H1 (cell line): ENCODE measurements around the gene XDH. TPM values are rescaled to one million over a fixed set of nuclear protein-coding genes. Genes with fewer than 3 reads are reported as not detected.

Source experiments
- CTCF ChIA-PET: fragments of 300-600 bp; sonication (Branson Sonifier 250); formaldehyde crosslinking; loops from one replicate; lab custom pipeline; 2021; ENCODE audit not compliant: partially characterized antibody; lab: Charles Lee
- POLR2A ChIA-PET: fragments of 300-600 bp; sonication (Branson Sonifier 250); formaldehyde crosslinking; loops from one replicate; lab custom pipeline; 2021; ENCODE audit warnings: inconsistent platforms; ENCODE audit not compliant: partially characterized antibody; lab: Charles Lee
- DNase-seq, 2 experiments: peaks; one replicate each; pipeline versions ENCODE4 v3.0.0 to v3.0.0-alpha.2; 2010 to 2022; ENCODE audit warnings: low spot score in 2 of 2, low read depth in 1 of 2, mixed read lengths in 1 of 2
- FAIRE-seq: peaks from 2 replicates; lab custom pipeline; 2011; peaks lifted over from hg19 to GRCh38; lab: Jason Lieb, UNC
- H2AFZ ChIP-seq: 2 replicates; pipeline ENCODE4 v1.8.1; 2012; ENCODE audit warnings: low read length, inconsistent platforms
- H2AK5ac ChIP-seq: 2 replicates; pipeline ENCODE4 v1.6.1; 2013; ENCODE audit warnings: low read depth, low read length
- H2BK120ac ChIP-seq: replicated peaks from 2 replicates; pipeline ENCODE3; 2013; ENCODE audit warnings: low read depth, low read length, inconsistent platforms
- H2BK12ac ChIP-seq: 2 replicates; pipeline ENCODE4 v1.6.1; 2013; ENCODE audit warnings: low read depth, low read length
- H2BK15ac ChIP-seq: 2 replicates; pipeline ENCODE4 v1.6.1; 2013; ENCODE audit warnings: low read length
- H2BK20ac ChIP-seq: 2 replicates; pipeline ENCODE4 v1.6.1; 2013; ENCODE audit warnings: low read length
- H2BK5ac ChIP-seq: 2 replicates; pipeline ENCODE4 v1.6.1; 2013; ENCODE audit warnings: low read depth, low read length
- H3K14ac ChIP-seq: 2 replicates; pipeline ENCODE4 v1.6.1; 2013; ENCODE audit warnings: inconsistent platforms; ENCODE audit not compliant: insufficient read length
- H3K18ac ChIP-seq: 2 replicates; pipeline ENCODE4 v1.6.1; 2013; ENCODE audit warnings: low read length; ENCODE audit errors: extremely low read depth
- H3K23ac ChIP-seq: 2 replicates; pipeline ENCODE4 v1.6.1; 2013; ENCODE audit warnings: inconsistent platforms; ENCODE audit not compliant: insufficient read length
- H3K23me2 ChIP-seq: 2 replicates; pipeline ENCODE4 v1.6.1; 2013; ENCODE audit warnings: low read depth, low read length
- H3K27ac ChIP-seq: 2 replicates; pipeline ENCODE4 v1.6.1; 2011; ENCODE audit warnings: low read depth, low read length, inconsistent platforms
- H3K27me3 ChIP-seq, 4 experiments: replicated peaks in 1 of 4; 1 replicate in 1 of 4; 2 replicates in 3 of 4; pipeline versions ENCODE4 v1.6.1 to v1.8.1; 2011 to 2013; ENCODE audit warnings: low read length in 3 of 4, mild to moderate bottlenecking in 3 of 4, inconsistent platforms in 2 of 4, mixed read lengths in 2 of 4, moderate library complexity in 1 of 4; ENCODE audit not compliant: control insufficient read depth in 3 of 4, insufficient read depth in 3 of 4; ENCODE audit errors: extremely low read depth in 1 of 4
- H3K36me3 ChIP-seq, 4 experiments: 2 replicates each; pipeline versions ENCODE4 v1.6.1 to v1.8.1; 2011 to 2013; ENCODE audit warnings: mild to moderate bottlenecking in 4 of 4, low read length in 3 of 4, moderate library complexity in 2 of 4, control low read depth in 1 of 4, inconsistent platforms in 1 of 4; ENCODE audit not compliant: insufficient read depth in 4 of 4, control insufficient read depth in 2 of 4
- H3K4ac ChIP-seq: replicated peaks from 2 replicates; pipeline ENCODE3; 2013; ENCODE audit warnings: low read length, low read depth, mixed read lengths, inconsistent platforms; ENCODE audit not compliant: insufficient read length
- H3K4me1 ChIP-seq, 4 experiments: replicated peaks in 1 of 4; 1 replicate in 1 of 4; 2 replicates in 3 of 4; pipeline versions ENCODE4 v1.6.1 to v1.8.1; 2011 to 2013; ENCODE audit warnings: low read length in 3 of 4, inconsistent platforms in 2 of 4, mixed read lengths in 1 of 4; ENCODE audit not compliant: insufficient read depth in 4 of 4, control insufficient read depth in 3 of 4
- H3K4me2 ChIP-seq, 2 experiments: 2 replicates each; pipeline versions ENCODE4 v1.6.1 to v1.8.1; 2011 to 2013; ENCODE audit warnings: low read depth in 2 of 2, low read length in 2 of 2, control low read depth in 1 of 2, inconsistent platforms in 1 of 2, mild to moderate bottlenecking in 1 of 2; ENCODE audit not compliant: insufficient read depth in 1 of 2
- H3K4me3 ChIP-seq, 4 experiments: fragments of 200-600, 300-600 bp in 1 of 4; sonication (generic), shearing (Covaris generic), sonication (Bioruptor Twin) in 1 of 4; 2 replicates each; pipeline versions ENCODE4 v1.5.1 to v1.8.1; 2011 to 2016; ENCODE audit warnings: low read length in 4 of 4, low read depth in 3 of 4, control low read depth in 2 of 4, inconsistent platforms in 2 of 4, mild to moderate bottlenecking in 2 of 4, mixed read lengths in 1 of 4, moderate library complexity in 1 of 4; ENCODE audit not compliant: insufficient read depth in 2 of 4; ENCODE audit errors: extremely low read depth in 1 of 4
- H3K56ac ChIP-seq: replicated peaks from 2 replicates; pipeline ENCODE3; 2013; ENCODE audit warnings: low read depth, mild to moderate bottlenecking, mixed read lengths, low read length, inconsistent platforms; ENCODE audit not compliant: insufficient read length
- H3K79me1 ChIP-seq: 2 replicates; pipeline ENCODE4 v1.6.1; 2013; ENCODE audit warnings: low read depth, low read length, control low read depth
- H3K79me2 ChIP-seq, 2 experiments: 2 replicates each; pipeline versions ENCODE4 v1.6.1 to v1.8.1; 2012 to 2013; ENCODE audit warnings: low read length in 2 of 2, mild to moderate bottlenecking in 2 of 2, inconsistent platforms in 1 of 2; ENCODE audit not compliant: insufficient read depth in 2 of 2, control insufficient read depth in 1 of 2
- H3K9ac ChIP-seq, 4 experiments: replicated peaks in 1 of 4; 1 replicate in 1 of 4; 2 replicates in 3 of 4; pipeline versions ENCODE4 v1.6.1 to v1.8.1; 2011 to 2013; ENCODE audit warnings: low read depth in 3 of 4, low read length in 3 of 4, control low read depth in 2 of 4, mild to moderate bottlenecking in 2 of 4, moderate library complexity in 2 of 4, inconsistent platforms in 1 of 4; ENCODE audit errors: extremely low read depth in 1 of 4
- H3K9me3 ChIP-seq, 2 experiments: 2 replicates each; pipeline versions ENCODE4 v1.6.1 to v1.8.1; 2012 to 2013; ENCODE audit warnings: mild to moderate bottlenecking in 2 of 2, moderate library complexity in 2 of 2, control low read depth in 1 of 2, inconsistent platforms in 1 of 2, low read depth in 1 of 2, low read length in 1 of 2, mixed read lengths in 1 of 2; ENCODE audit not compliant: insufficient read depth in 2 of 2
- H4K20me1 ChIP-seq, 2 experiments: replicated peaks in 1 of 2; 2 replicates each; pipeline versions ENCODE3 to v1.8.1; 2011 to 2013; ENCODE audit warnings: inconsistent platforms in 2 of 2, low read length in 2 of 2, mild to moderate bottlenecking in 1 of 2; ENCODE audit not compliant: insufficient read depth in 2 of 2, control insufficient read depth in 1 of 2
- H4K5ac ChIP-seq: 2 replicates; pipeline ENCODE4 v1.6.1; 2013; ENCODE audit warnings: low read length, low read depth, mixed read lengths, inconsistent platforms; ENCODE audit not compliant: insufficient read length
- H4K8ac ChIP-seq: 2 replicates; pipeline ENCODE4 v1.8.0; 2013; ENCODE audit warnings: mild to moderate bottlenecking, moderate library complexity, low read length, inconsistent platforms; ENCODE audit not compliant: insufficient read depth; ENCODE audit errors: extremely low read depth
- H4K91ac ChIP-seq: replicated peaks from 2 replicates; pipeline ENCODE3; 2013; ENCODE audit warnings: low read length, mixed read lengths, inconsistent platforms; ENCODE audit not compliant: insufficient read length
- BCL11A ChIP-seq, 2 experiments: IDR thresholded peaks; one replicate each; pipeline ENCODE4 v1.6.1; 2011; ENCODE audit warnings: low read depth in 2 of 2, low read length in 2 of 2, mild to moderate bottlenecking in 2 of 2
- CREB1 ChIP-seq: IDR thresholded peaks from 2 replicates; pipeline ENCODE4 v1.6.1; 2012; ENCODE audit warnings: inconsistent platforms
- GABPA ChIP-seq: IDR thresholded peaks from 2 replicates; pipeline ENCODE4 v1.6.1; 2011; ENCODE audit warnings: mild to moderate bottlenecking, low read length, moderate library complexity, borderline replicate concordance; ENCODE audit not compliant: insufficient read depth
- GTF2F1 ChIP-seq: IDR thresholded peaks from 2 replicates; pipeline ENCODE4 v1.6.1; 2012; ENCODE audit warnings: low read depth, low read length, improper control_type of control experiment, borderline replicate concordance
- KDM4A ChIP-seq: IDR thresholded peaks from one replicate; pipeline ENCODE4 v1.7.1; 2012; ENCODE audit warnings: low read depth, mild to moderate bottlenecking, moderate library complexity, low read length, inconsistent platforms; ENCODE audit not compliant: severe bottlenecking
- NANOG ChIP-seq: IDR thresholded peaks from 2 replicates; pipeline ENCODE4 v1.6.1; 2011; ENCODE audit warnings: low read length, low read depth, mild to moderate bottlenecking, inconsistent platforms; ENCODE audit not compliant: insufficient read depth, poor library complexity, severe bottlenecking
- PHF8 ChIP-seq: fragments of 200-600 bp; sonication (generic); conservative IDR thresholded peaks from 2 replicates; pipeline ENCODE4 v1.7.1; 2012; ENCODE audit warnings: low read depth, mild to moderate bottlenecking, inconsistent platforms, low read length, moderate library complexity
- SAP30 ChIP-seq: fragments of 300-600 bp; sonication (generic); IDR thresholded peaks from 2 replicates; pipeline ENCODE4 v1.7.1; 2012; ENCODE audit warnings: low read length, moderate library complexity, mild to moderate bottlenecking, inconsistent platforms; ENCODE audit not compliant: insufficient read depth, insufficient replicate concordance
- SIRT6 ChIP-seq: IDR thresholded peaks from one replicate; pipeline ENCODE4 v1.7.1; 2012; ENCODE audit warnings: low read length, inconsistent platforms
- SUZ12 ChIP-seq: fragments of 200-600 bp; sonication (generic); IDR thresholded peaks from 2 replicates; pipeline ENCODE4 v1.6.1; 2012; ENCODE audit warnings: mild to moderate bottlenecking, inconsistent platforms, low read length, moderate library complexity, mixed read lengths
- TAF7 ChIP-seq: optimal IDR thresholded peaks from 2 replicates; pipeline ENCODE3; 2011; ENCODE audit warnings: low read depth, mild to moderate bottlenecking, inconsistent platforms, low read length, moderate library complexity, borderline replicate concordance
- USF2 ChIP-seq: IDR thresholded peaks from 2 replicates; pipeline ENCODE4 v1.6.1; 2011; ENCODE audit warnings: low read length, improper control_type of control experiment
- YY1 ChIP-seq: IDR thresholded peaks from 2 replicates; pipeline ENCODE4 v1.6.1; 2011; ENCODE audit warnings: low read depth, mild to moderate bottlenecking, low read length
- ZNF274 ChIP-seq: IDR thresholded peaks from 2 replicates; pipeline ENCODE4 v1.7.0; 2012; ENCODE audit warnings: low read length, borderline replicate concordance; ENCODE audit errors: extremely low read depth
- WGBS, 2 experiments: shearing (Covaris generic) in 1 of 2; methylation state at CpG; one replicate each; pipeline versions ENCODE4 v1.1.6 to v1.1.7; 2013 to 2015; ENCODE audit warnings: low lambda C conversion rate in 2 of 2, mixed read lengths in 2 of 2, inconsistent platforms in 1 of 2, low coverage in 1 of 2, missing lambda C conversion rate in 1 of 2; ENCODE audit not compliant: insufficient replicate concordance in 2 of 2, insufficient coverage in 1 of 2, insufficient read length in 1 of 2; ENCODE audit errors: extremely low coverage in 1 of 2, missing lambda C conversion rate in 1 of 2; 5-methylcytosine and 5-hydroxymethylcytosine counted together
- polyA plus RNA-seq, 7 experiments: library from polyadenylated mRNA; depleted of rRNA in 3 of 7; stranded (reverse) in 5 of 7; unstranded in 2 of 7; fragments of >200 nt in 5 of 7; fragments of 200-250 nt in 2 of 7; gene quantifications; 1 replicate in 5 of 7; 2 replicates in 1 of 7; 4 replicates in 1 of 7; pipeline versions ENCODE4 v1.2.1 to v1.2.3, GENCODE V29; 2011 to 2013; ENCODE audit warnings: missing spikeins in 2 of 7, mixed read lengths in 2 of 7
- total RNA-seq: library from RNA; stranded (reverse); fragmentation: NEBNext Ultra II Directional; extraction: Animal tissue kit (Norgen Biotek cat#: 25700); gene quantifications from 2 replicates; pipeline ENCODE4 v1.2.1, GENCODE V29; 2021

Gene XDH
- total and polyA plus RNA-seq, 2 of the 8 experiments (the other 6 are each of a cell fraction or from before 2014, with no cell fraction given) = 0.68 to 1.2 TPM

GRCh38 chr2:31349684-31350083 is 64.9 kb downstream of the XDH start:
- no peak overlapping the region for H4K91ac ChIP-seq
- no peak overlapping the region for H3K18ac ChIP-seq
- H2BK15ac ChIP-seq = no peak overlapping the region
- no peak for FAIRE-seq
- no peaks in the 10 kb centered on the region for H4K20me1 ChIP-seq
- H3K79me1 ChIP-seq = no peaks in the 10 kb centered on the region
- H3K56ac ChIP-seq = no peak overlapping the region
- H3K14ac ChIP-seq = no peak overlapping the region
- CTCF ChIA-PET = interaction anchor here (1.5 to 2.5 kb wide), 2 partner anchors 13 to 16 kb away, joined by 4 to 14 read pairs; no protein-coding TSS in a partner anchor
- H3K27ac ChIP-seq = no peak overlapping the region
- H2BK120ac ChIP-seq = no peak overlapping the region
- no peak overlapping the region for H3K9ac ChIP-seq
- H4K5ac ChIP-seq = no peak overlapping the region
- no peak overlapping the region for H2AFZ ChIP-seq
- no peaks in the 10 kb centered on the region for H3K4me1 ChIP-seq
- H2BK20ac ChIP-seq = no peak overlapping the region
- no peak overlapping the region for H3K4me2 ChIP-seq
- no peak overlapping the region for H2AK5ac ChIP-seq
- POLR2A ChIA-PET = no interaction called here
- no peaks in the 10 kb centered on the region for H3K79me2 ChIP-seq
- H3K23ac ChIP-seq = no peak overlapping the region
- H3K9me3 ChIP-seq = no peaks in the 10 kb centered on the region
- WGBS, 2 experiments = 92% methylated on average over 6 of the region's 6 CpGs; no CpG with 5 or more reads in 1 of the 2 experiments
- no peak overlapping the region for H2BK5ac ChIP-seq
- H4K8ac ChIP-seq = no peak overlapping the region
- H3K4me3 ChIP-seq = no peak overlapping the region
- no peaks in the 10 kb centered on the region for H3K23me2 ChIP-seq
- no peak for DNase-seq
- H3K4ac ChIP-seq = no peak overlapping the region
- H2BK12ac ChIP-seq = no peak overlapping the region
- no peaks in the 10 kb centered on the region for H3K27me3 ChIP-seq
- no peaks in the 10 kb centered on the region for H3K36me3 ChIP-seq
- TF ChIP-seq PHF8 (no peak), TAF7 (no peak), BCL11A (IDR thresholded peaks at IDR 0.05; ENCODE audit: low read depth in 2 of 2, low read length in 2 of 2) (no peak), GABPA (no peak), ZNF274 (no peak), KDM4A (no peak), NANOG (no peak), SUZ12 (no peak), GTF2F1 (no peak), USF2 (no peak), YY1 (no peak), SIRT6 (no peak), SAP30 (no peak), CREB1 (no peak)
